Stomach (tissue), 4 donors: Measurements from ENCODE around the gene ZC2HC1C.

Source experiments
- EP300 ChIP-seq: sonication (generic); formaldehyde crosslinking; IDR thresholded peaks from one replicate; pipeline ENCODE4 v1.6.1; 2017; ENCODE audit warnings: antibody characterized with exemption
- POLR2A ChIP-seq, 4 donors: fragments of 450-650 bp; IDR thresholded peaks; one replicate each; pipeline ENCODE4 v1.6.1; 2016; ENCODE audit warnings: antibody characterized with exemption in 4 of 4, control low read depth in 2 of 4, mild to moderate bottlenecking in 1 of 4, moderate library complexity in 1 of 4
- POLR2AphosphoS5 ChIP-seq, 3 donors: sonication (generic); formaldehyde crosslinking; IDR thresholded peaks; one replicate each; pipeline ENCODE4 v1.6.1; 2016; ENCODE audit warnings: antibody characterized with exemption in 3 of 3
- TF ChIP-seq, protein P1 (sequence below), 7 experiments: fragments of 450-650 bp in 4 of 7; fragments of 200-600 bp in 3 of 7; sonication (generic) in 3 of 7; IDR thresholded peaks; one replicate each; pipeline ENCODE4 v1.5.1; 2016 to 2019; ENCODE audit warnings: antibody characterized with exemption in 7 of 7, control low read depth in 2 of 7, mild to moderate bottlenecking in 1 of 7

DNA sequence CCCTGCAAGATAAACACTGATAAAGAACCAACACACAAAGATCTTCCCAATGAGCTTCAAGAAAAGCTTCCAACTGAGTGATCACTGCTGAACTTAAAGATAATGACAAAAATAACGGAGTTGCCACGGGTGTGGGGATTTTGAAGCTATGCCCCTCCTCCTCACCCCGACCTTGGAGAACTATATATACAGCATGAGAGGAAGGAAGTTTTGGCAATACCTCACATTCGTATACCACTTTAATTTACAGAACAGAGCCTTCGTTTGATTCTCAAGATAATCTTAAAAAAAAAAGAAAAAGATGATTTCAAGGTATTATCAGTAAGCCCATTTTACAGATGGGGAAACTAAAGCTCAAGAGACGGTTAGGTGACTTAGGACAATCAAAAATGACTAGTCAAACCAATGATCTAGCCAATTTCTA lies 56.7 kb downstream of the ZC2HC1C start:
- TF ChIP-seq POLR2A (IDR thresholded peaks at IDR 0.05): no peak
- TF ChIP-seq, protein P1, sequence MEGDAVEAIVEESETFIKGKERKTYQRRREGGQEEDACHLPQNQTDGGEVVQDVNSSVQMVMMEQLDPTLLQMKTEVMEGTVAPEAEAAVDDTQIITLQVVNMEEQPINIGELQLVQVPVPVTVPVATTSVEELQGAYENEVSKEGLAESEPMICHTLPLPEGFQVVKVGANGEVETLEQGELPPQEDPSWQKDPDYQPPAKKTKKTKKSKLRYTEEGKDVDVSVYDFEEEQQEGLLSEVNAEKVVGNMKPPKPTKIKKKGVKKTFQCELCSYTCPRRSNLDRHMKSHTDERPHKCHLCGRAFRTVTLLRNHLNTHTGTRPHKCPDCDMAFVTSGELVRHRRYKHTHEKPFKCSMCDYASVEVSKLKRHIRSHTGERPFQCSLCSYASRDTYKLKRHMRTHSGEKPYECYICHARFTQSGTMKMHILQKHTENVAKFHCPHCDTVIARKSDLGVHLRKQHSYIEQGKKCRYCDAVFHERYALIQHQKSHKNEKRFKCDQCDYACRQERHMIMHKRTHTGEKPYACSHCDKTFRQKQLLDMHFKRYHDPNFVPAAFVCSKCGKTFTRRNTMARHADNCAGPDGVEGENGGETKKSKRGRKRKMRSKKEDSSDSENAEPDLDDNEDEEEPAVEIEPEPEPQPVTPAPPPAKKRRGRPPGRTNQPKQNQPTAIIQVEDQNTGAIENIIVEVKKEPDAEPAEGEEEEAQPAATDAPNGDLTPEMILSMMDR (IDR thresholded peaks at IDR 0.05): no peak
- TF ChIP-seq EP300: no peak
- no peak for TF ChIP-seq POLR2AphosphoS5 (IDR thresholded peaks at IDR 0.05)
